Nephron progenitor cell (in vitro differentiated cells): ENCODE results near the gene MAST1.

ENCODE experiments used
- DNase-seq: peaks from one replicate; pipeline ENCODE4 v3.0.0; 2021
- H3K27ac Mint-ChIP-seq: 2 replicates; pipeline ENCODE4 v1.8.0; 2021; ENCODE audit warnings: mild to moderate bottlenecking, moderate library complexity, mixed read lengths
- H3K27me3 Mint-ChIP-seq: 2 replicates; pipeline ENCODE4 v1.8.0; 2021; ENCODE audit warnings: mild to moderate bottlenecking, low read depth, mixed read lengths; ENCODE audit not compliant: poor library complexity
- H3K36me3 Mint-ChIP-seq: 2 replicates; pipeline ENCODE4 v1.8.0; 2021; ENCODE audit warnings: low read depth, mixed read lengths
- H3K4me1 Mint-ChIP-seq: 2 replicates; pipeline ENCODE4 v1.8.0; 2021; ENCODE audit warnings: mixed read lengths
- H3K4me3 Mint-ChIP-seq: 2 replicates; pipeline ENCODE4 v1.8.0; 2021; ENCODE audit warnings: mild to moderate bottlenecking, moderate library complexity, mixed read lengths
- H3K9me3 Mint-ChIP-seq: 2 replicates; pipeline ENCODE4 v1.8.0; 2021; ENCODE audit warnings: mild to moderate bottlenecking, moderate library complexity, mixed read lengths
- TF ChIP-seq, protein P1 (sequence below): fragments of 200-600 bp; sonication (generic); IDR thresholded peaks from 2 replicates; pipeline ENCODE4 v1.5.0; 2021; ENCODE audit warnings: antibody characterized with exemption

The MAST1 gene

DNA sequence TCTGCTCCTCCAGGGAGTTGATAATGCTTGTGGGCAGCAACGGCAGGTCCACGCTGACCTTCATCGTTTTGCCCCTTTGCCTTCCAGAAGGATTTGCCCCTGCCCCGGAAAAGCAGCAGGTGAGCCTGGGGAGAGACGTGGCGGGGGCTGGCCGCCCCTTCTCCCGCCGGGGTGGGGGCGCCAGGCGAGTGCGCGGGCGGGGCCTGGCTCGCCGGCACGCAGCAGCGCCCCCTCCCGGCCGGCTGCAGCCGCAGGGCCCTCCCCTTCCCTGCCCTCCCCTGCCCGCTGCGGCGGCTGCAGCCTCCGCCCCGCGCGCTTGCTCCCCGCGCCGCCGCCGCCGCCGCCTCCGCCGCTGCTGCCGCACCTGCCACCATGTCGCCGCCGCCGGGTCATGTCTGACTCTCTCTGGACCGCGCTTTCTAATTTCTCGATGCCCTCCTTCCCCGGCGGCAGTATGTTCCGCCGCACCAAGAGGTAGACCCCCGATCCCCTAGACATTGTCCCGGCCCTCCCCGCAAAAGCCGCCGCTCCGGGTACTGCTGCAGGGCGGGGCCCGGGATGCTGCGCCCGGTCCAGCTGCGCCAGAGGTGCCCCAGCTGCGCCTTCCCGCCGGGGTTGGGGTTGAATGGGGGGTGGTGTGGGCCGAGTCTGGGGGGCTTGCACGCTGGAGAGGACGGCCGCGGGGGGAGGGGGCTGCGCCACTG, at the start of gene MAST1:
Gene MAST1, plus strand, starts transcription at position 334 of the 704 bp plus-strand sequence. Its CDS starts 58 bp downstream, at position 392.
- Mint-ChIP-seq H3K4me1 (peaks cover 51% of the 10 kb centered on the region), H3K9me3 (no peaks in the 10 kb centered on the region), H3K27ac (no peak within 1 kb of the TSS), H3K36me3 (no peaks in the 10 kb centered on the region), H3K4me3 (peak within 1 kb of the TSS; percentile 87), H3K27me3 (peaks cover 68% of the 10 kb centered on the region)
- TF ChIP-seq, protein P1, sequence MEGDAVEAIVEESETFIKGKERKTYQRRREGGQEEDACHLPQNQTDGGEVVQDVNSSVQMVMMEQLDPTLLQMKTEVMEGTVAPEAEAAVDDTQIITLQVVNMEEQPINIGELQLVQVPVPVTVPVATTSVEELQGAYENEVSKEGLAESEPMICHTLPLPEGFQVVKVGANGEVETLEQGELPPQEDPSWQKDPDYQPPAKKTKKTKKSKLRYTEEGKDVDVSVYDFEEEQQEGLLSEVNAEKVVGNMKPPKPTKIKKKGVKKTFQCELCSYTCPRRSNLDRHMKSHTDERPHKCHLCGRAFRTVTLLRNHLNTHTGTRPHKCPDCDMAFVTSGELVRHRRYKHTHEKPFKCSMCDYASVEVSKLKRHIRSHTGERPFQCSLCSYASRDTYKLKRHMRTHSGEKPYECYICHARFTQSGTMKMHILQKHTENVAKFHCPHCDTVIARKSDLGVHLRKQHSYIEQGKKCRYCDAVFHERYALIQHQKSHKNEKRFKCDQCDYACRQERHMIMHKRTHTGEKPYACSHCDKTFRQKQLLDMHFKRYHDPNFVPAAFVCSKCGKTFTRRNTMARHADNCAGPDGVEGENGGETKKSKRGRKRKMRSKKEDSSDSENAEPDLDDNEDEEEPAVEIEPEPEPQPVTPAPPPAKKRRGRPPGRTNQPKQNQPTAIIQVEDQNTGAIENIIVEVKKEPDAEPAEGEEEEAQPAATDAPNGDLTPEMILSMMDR, result peak; percentile 33
- DNase-seq, result peak; percentile 81

- TF ChIP-seq, protein P1, result no peak
- peak; percentile 58 for DNase-seq
- H3K36me3 Mint-ChIP-seq, result no peaks in the 10 kb centered on the region
- peaks cover 35% of the 10 kb centered on the region for H3K4me1 Mint-ChIP-seq
- no peaks in the 10 kb centered on the region for H3K9me3 Mint-ChIP-seq
- H3K27me3 Mint-ChIP-seq, result peaks cover 4% of the 10 kb centered on the region
- H3K4me3 Mint-ChIP-seq, result peak overlapping the region; percentile 81
- H3K27ac Mint-ChIP-seq, result peak overlapping the region; percentile 97
These were observed 49.6 kb upstream of the MAST1 start for GRCh38 chr19:12788682-12789097.

DNA sequence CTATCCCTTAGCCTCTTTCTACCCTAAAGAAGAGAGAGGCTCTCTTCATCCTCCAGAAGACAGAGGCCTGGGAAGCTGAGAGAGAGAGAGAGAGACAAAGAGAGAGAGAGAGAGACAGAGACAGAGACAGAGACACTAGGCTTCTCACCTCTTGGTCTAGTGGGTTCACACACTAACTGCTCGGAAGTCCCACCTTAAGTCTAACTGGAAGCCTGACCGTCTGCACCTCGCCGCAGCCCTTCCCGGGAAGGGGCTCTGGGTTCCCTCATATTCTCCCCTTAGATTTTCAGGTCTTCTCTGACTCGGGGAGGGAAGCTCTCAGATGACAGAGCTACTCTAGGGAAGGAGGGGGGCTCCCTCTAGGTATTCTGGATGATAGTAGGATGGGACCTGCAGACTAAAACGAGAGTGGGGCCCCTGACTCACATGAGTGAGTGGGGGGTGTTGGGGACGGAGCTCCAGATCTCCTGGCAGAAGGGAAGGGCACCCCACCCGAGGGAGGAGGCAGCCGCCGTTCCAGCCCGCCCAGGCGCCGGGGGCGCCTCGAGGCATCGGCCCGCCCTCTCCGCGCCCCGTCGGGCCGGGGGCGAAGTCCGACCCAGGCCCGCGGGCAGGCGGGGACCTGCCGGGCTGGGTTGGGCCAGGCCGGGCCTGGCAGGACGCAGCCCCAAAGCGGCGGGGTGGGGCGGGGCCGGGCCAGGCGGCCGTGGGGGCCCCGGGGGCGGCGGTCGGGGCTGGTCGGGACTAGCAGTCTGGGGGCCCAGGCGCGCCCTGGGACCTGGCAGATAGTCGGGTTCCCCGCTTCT, 49.0 kb upstream of the MAST1 start:
- peaks cover 4% of the 10 kb centered on the region for H3K27me3 Mint-ChIP-seq
- peaks cover 39% of the 10 kb centered on the region for H3K4me1 Mint-ChIP-seq
- H3K9me3 Mint-ChIP-seq, result no peaks in the 10 kb centered on the region
- DNase-seq, result no peak
- H3K27ac Mint-ChIP-seq, result peak overlapping the region; percentile 97
- TF ChIP-seq, protein P1, result no peak
- no peaks in the 10 kb centered on the region for H3K36me3 Mint-ChIP-seq
- H3K4me3 Mint-ChIP-seq, result peak overlapping the region; percentile 81

GRCh38 chr19:12789904-12790619, 48.3 kb upstream of the MAST1 start:
- Mint-ChIP-seq H3K27ac (no peak overlapping the region), H3K4me3 (peak overlapping the region; percentile 87)

DNA sequence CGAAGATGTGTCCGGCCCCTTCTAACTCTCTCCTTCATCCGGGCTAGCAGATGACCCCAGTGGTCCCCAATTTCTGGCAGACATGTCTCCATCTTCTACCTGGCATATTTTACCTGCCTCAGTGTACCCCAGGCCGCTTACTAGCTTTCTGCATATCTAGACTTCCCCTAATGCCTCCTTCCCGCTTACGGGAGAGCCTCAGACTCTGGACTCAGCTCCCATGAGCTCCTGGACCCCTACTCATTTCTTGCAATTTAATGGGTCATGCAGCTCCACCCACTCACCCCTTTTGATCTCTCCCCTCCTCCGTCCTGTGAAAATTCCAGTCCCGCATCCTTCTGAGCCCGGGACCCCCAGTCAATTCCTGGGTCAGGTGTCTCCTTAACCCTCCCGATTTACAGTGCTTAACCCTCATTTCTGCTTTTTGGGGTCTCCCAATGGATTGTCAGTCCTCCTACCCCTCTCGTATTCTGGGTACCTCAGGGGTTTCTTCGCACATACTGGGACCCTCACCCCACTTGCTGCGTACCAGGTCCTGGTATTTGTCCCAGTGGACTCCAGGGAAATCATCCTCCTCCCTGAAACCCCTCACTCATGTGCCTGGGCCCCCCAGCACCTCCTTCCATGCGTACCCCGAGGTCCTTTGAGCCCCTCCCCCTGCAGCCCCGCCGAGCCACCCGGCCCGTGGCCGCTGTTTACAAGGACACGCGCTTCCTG, 47.5 kb upstream of the MAST1 start:
- Mint-ChIP-seq H3K27ac (peak overlapping the region; percentile 9), H3K4me3 (peak overlapping the region; percentile 87), H3K4me1 (peaks cover 46% of the 10 kb centered on the region), H3K9me3 (no peaks in the 10 kb centered on the region), H3K27me3 (peaks cover 4% of the 10 kb centered on the region), H3K36me3 (no peaks in the 10 kb centered on the region)
- TF ChIP-seq, protein P1, result no peak
- DNase-seq, result no peak

More at GRCh38 chr19:12789904-12790619, 48.3 kb upstream of the MAST1 start:
- TF ChIP-seq, protein P1, result no peak
- Mint-ChIP-seq H3K9me3 (no peaks in the 10 kb centered on the region), H3K4me1 (peaks cover 43% of the 10 kb centered on the region), H3K27me3 (peaks cover 4% of the 10 kb centered on the region), H3K36me3 (no peaks in the 10 kb centered on the region)
- peak; percentile 97 for DNase-seq
